Fibroblast of the conjunctiva (primary cell): ENCODE measurements around the gene ALDH1A1.
A peak's percentile ranks its signal among the peaks of the same experiment; 100 is the strongest.

Source experiments
- DNase-seq: peaks from one replicate; pipeline ENCODE4 v3.0.0-alpha.2; 2010; ENCODE audit warnings: low read depth

The ALDH1A1 gene

DNA sequence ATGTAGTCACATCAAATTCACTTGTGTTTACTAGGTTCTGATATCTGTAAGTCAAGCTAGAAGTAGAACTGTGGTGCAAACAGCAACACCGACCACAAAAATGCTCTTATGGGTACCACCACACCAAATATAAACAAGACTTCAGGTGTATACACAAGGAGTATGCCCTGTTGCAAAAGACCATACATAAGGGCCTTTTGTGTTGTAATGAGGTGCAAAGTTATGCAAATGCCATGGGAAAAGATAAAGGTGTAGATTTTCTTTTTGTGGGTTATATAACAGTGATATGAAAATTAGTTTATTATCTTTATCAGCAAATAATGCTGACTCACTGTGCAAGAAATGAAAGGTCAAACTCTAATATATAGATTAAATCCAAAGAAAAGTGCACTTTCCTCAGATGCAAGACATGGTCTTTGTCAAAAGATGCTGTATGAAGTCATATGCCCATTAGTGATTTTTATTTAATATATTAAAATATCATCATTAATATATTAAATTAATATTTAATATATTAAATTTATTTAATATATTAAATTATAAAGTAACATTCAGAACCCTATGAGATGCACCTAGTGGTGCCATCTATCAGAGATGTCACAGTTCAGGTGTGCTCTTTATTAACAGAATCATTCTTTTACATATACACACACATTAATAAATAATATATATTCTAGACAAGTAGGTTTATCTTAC is 26.7 kb upstream of the ALDH1A1 start:
- no peak for DNase-seq

DNA sequence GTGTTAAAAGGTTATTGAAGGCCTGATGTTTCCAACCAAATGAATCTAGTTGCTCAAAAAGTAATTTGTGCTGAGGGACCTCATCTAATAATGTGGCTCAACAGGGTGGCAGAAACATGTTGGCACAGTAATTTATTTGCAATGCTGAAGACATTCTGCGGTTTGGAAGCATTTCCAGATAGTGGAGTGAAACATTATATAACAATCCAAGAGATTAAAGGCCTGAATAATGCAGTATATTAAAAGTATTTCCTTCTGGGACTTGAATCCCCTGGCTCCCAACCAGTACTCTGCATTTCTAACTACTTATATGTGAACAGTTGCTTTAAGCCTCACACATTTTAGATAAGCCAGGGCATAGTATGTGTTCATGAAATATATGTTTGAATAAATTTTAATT is 25.9 kb upstream of the ALDH1A1 start:
- DNase-seq = peak; percentile 6

DNA sequence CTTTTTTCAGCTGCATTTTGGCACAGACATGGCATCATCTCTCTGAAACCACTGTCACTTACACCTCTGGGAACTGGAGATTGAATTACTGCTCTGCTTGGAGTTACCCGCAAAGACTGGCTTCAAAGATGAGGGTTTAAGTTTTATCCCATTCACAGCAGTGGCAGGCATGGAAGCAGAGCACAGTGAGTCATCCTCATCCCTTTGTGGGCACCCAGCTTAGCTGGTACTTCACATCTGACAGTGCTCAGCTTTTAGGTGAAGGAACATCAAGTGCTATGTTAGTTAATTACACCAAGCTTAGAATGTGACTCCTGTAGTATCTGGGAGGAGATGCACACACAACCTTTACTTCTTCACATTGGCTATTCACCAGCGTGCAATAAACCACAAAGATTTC is 24.8 kb upstream of the ALDH1A1 start:
- no peak for DNase-seq

DNA sequence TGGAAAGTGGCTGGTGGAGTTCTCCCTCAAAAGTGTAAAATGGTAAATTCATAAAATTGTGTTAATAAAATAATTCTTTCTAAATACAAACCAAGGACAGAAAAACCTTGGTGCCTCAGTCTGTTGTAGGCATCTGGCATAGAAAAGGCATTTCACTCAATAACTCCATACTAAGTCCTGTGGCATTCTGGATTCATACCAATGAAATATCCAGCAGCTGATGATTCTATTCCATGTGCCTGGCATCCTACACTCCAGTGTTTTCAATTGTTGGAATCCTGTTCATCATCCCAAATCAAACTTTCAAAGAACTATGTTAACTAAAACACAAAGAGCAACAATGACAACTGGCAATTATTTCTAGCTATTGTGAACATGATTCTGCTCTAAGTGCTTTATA is 21.6 kb upstream of the ALDH1A1 start:
- no peak for DNase-seq

DNA sequence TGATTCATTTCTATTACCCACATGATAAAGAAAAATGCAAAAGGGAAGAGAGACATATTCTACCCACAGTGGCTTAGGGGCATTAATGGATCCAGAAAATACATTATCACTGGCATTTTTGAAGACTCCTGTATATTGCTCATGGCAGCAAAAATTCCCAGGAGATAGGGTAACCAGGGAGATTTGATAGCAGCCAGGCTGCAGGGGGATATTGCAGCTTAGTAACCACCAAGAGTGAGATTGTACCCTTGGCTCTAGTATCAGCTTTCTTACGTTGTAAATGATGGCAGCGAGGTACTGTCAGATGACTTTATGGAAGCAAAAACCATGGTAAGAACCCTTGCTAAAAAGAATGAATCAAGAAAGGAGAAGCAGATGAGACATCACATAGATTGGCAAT is 19.8 kb upstream of the ALDH1A1 start:
- DNase-seq = no peak

DNA sequence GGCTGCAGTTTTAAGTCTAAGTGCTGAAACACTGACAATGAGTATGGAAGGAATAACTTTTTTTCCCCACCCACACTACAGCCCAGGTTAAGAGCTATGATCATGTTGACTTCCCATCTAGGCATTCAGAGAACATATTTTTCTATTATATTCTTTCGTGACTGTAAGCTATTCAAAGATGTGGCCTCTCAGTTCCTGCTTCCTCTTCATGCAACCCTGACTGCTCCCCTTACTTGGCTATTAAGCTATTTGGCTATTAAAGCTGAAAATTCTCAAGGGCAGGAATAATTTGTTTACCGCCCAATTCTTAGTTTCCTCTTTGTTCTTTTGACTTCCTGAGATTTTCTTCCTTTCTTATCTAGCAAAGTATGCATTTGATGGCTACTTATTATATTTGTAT is 18.6 kb upstream of the ALDH1A1 start:
- DNase-seq = no peak

- no peak for DNase-seq
These were observed 7.6 kb upstream of the ALDH1A1 start for GRCh38 chr9:72960446-72960845.

- DNase-seq = no peak
These were observed 5.8 kb upstream of the ALDH1A1 start for GRCh38 chr9:72958485-72959281.

DNA sequence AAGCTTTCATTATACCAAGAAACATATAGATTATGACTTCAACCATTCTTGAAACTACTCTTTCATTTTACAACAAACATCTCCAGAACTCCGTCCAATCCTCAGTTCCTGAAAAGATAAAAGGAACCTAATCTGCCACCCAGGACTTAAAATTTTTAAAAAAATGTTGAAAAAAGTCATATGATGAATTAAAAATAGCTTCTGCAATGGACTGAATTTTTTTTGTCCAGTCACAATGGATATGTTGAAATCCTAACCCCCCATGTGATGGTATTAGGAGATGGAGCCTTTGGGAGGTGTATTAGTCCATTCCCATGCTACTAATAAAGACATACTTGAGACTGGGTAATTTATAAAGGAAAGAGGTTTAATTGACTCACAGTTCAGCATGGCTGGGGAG is 2.7 kb upstream of the ALDH1A1 start:
- DNase-seq = no peak

GRCh38 chr9:72955126-72955455 is 2.2 kb upstream of the ALDH1A1 start:
- no peak for DNase-seq

- peak; percentile 10 for DNase-seq
These were observed 1.7 kb upstream of the ALDH1A1 start for GRCh38 chr9:72954431-72955125.

GRCh38 chr9:72952381-72952690 is 517 bp downstream of the ALDH1A1 start:
- no peak for DNase-seq

DNA sequence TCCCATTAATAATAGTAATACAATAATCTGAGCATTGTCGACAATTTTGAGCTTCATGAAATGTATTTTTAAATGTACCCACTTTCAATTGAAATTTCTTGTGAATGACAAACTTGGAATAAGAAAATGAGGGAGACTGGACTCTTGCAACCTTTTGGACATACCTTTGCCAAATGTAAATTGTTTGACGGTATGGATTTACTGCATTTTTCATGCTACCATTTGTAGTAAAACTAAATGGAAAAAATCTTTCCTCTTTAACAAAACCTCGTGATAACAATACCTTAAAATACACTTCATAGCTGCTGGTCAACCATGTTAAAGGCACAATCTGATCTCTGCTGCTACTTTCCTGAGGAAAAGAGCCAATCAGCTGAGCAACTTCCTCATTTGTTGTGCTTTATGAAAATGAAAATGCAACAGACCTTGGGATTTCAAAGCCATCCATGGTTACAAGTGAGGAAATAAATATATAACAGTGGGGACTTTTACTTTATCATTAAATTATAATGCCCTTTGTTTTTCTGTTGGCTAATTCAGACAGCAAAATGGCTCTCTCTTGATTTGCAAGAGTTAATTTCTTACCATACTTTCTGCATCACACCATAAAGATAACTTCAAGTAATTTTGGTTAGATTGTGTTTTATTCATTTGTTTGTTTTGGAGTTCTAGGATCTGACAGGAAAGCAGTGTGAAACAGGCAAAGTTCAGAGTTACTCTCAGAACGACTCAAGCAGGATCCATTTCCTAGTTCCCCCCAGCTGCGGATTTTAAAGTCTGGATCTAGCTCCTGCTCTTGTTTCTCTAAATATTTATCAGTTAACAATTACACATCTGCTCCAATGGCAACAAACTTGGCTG is 1.1 kb downstream of the ALDH1A1 start:
- DNase-seq = no peak

GRCh38 chr9:72950875-72951442 is 1.9 kb downstream of the ALDH1A1 start:
- DNase-seq = no peak

DNA sequence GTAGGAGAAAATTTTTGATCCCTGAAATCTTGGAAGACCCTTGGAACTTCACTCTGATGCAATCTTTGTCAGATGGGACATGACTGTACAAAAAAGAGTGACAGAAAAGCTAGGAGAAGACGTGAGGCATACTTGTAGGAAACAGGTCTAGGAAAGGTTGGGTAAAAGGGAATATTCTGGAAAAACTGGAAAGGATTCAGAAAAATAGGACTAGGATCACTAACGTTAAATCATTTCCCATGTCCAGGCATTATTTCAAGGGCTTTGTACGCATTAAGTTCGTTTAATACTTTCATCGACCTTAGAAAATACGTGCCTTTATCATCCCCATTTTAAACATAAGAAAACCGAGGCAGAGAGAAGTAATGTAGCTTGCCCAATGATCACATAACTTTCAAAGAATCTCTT is 2.9 kb downstream of the ALDH1A1 start:
- DNase-seq = no peak

- no peak for DNase-seq
These were observed 3.6 kb downstream of the ALDH1A1 start for GRCh38 chr9:72949244-72949582.

DNA sequence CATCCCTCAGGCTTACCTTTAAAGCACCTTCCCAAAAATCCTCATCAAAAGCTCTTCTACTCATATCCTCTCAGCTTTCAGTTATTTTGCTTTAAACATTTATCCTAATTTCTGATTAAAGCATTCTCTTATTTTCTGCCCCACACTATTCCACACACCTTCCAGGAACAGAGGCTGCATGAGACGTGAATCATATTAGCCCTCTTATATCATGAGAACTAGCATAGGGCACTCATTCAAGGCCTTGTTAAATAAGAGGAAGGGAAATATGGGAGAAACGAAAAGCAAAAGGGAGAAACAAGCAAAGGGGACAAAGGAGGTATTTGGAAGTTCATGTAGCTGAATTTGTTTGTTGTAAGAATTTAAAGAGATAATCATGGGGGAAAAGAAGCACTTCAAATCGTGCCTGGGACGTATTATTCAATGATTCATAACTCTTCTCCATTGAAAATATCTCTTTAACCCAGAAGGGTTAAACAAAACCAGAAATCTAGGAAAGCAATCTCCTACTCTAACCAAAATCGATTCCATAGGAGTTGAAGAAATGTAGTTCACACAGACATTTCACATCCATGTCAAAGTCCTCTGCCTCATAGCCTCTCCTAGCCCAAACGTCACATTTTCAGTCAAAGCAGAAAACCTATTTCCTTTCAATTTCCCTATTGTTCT is 4.1 kb downstream of the ALDH1A1 start:
- no peak for DNase-seq

GRCh38 chr9:72947984-72948465 is 4.8 kb downstream of the ALDH1A1 start:
- DNase-seq = no peak

DNA sequence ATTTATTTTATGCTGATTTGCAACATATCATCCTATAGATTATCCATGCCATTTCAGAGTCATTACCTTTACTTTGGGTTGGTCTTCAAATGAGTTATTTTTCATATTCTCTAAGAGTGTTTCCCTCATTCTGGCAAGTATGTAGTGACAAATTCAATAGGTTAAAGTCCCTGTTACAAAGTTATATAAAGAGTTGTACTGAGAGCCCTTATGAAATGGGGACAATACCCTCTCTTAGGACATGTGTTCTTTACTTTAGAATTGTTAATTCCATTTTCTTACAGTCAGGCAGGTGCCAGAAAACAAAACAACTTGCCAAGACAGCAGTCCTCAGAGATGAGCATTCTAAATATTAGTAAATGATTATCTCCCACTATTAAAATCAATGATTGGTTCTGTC is 6.0 kb downstream of the ALDH1A1 start:
- no peak for DNase-seq

GRCh38 chr9:72946318-72946717 is 6.5 kb downstream of the ALDH1A1 start:
- DNase-seq = no peak

DNA sequence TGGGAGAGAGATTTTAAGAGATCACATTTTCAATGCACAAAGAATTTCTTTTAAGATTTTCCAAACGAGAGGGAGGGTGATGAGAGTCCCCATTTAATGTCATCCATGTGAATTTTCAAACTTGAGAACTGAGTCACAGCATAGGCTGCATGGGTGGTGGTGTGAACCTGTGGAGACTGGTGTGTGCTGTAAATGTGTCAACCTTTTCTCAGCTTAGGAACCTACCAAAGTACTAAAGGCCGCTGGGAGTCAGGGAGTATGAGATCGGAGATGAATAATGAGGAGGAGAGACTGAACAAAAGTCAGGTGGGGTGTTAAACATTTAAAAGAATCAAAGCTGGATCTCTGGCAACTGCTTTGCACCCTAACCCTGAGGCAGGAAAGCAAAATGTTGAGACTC is 7.5 kb downstream of the ALDH1A1 start:
- DNase-seq = no peak
